NCI-H146 (cell line): ENCODE results near the gene SART1.
"Not testable (repeated sequence)": the region's sequence is repeated elsewhere in the genome, so short reads cannot be mapped to it uniquely, and the experiment has no call there.

Experiments
- DNase-seq: peaks from one replicate; lab custom pipeline; 2025; lab: John Stamatoyannopoulos, UW

SART1 gene

DNA sequence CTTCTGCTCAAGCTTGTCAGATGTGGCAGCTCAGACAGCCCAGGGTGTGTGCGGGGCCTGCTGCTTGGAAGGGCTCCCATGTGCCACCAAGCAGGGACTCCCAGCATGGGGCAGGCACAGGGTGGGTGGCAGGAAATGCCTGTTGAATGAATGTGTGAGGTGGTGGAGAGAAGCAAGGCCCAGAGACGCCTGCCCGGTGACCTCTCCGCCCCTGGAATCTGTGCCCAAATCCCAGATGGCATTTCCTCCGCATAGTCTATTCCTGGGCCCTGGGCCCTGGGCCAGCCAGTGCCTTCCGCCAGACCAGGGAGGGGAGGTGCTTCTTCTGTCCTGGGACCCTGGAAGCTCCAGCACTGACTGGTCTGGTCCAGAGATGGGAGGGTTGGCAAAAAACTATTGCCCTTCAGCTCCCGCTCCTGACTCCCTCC, 53.9 kb downstream of the SART1 start:
- DNase-seq, result no peak

DNA sequence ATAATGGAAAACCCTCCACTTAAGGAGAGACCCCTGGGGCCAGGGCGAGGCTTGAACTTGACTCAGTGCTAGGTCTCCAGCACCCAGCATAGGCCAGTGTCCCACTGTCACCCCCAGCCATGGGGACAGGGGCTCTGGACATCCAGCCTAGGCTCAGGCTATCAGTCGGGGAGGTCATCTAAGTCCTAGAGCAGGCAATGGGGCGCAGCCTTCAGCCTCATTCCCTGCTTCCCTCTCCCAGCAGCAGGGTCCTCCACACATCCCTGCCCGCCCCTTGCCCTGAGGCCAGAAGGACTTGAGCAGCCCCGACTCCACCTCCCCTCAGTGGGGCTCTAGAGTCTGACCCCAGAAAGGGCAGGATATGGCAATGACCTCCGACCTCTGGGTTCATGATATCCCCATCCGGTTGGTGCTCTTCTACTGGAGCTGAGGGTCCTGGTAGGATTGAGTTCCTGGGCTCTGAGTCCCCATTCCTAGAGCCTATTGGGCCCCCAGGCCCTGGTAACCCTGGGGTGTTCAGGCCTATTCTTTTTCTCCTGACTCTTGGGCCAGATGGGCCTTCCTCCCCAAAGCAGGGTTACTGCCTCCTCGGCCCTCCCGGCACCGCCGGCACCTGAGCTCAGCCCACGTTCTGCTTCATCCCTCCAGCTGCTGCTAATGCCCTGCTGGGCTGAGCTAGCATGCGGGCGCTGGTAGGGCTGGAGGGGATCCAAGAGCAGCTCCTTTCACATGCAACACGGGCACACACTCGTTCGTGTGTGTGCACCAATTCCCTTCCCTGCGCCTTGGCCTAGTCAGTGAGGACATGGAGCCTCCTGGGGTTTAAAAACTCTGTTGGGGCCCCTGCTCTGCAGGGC, 54.6 kb downstream of the SART1 start:
- DNase-seq, result no peak

DNA sequence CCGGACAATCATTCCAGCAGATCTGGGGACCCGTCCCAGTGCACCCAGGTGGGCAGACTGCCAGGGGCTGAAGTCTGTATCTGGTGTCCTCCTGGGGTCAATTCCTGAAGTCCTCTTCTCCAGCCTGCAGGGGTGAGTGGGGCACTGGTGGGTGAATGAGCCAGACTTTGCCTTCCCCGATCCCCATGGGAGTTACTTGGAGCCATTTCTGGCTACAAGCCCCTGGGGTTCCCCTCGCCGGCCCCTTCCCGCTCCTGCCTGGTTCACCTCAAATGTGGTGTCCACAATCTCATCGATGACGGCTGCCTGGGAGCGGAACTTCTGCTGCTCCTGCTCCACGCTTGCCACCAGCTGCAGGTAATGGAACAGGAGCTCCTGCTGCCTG, 55.3 kb downstream of the SART1 start:
- no peak for DNase-seq

DNA sequence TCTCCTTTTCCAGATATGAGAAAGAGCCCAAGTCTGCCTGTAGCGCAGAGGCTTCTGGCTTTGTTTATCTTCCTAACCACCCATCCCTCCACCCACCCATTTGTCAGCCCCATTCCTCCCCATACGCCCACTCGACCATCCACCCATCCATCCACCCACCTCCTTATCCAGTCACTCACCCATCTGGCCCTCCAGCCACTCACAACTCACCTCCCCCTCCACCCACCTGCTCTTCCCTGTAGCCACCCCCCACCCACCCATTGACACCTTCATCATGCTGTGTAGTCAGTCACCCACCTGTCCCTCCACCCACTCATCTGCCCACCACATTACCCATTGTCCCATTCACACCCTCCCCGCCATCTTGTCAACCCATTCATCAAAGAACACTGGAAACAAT, 55.8 kb downstream of the SART1 start:
- DNase-seq, result peak; percentile 14

DNA sequence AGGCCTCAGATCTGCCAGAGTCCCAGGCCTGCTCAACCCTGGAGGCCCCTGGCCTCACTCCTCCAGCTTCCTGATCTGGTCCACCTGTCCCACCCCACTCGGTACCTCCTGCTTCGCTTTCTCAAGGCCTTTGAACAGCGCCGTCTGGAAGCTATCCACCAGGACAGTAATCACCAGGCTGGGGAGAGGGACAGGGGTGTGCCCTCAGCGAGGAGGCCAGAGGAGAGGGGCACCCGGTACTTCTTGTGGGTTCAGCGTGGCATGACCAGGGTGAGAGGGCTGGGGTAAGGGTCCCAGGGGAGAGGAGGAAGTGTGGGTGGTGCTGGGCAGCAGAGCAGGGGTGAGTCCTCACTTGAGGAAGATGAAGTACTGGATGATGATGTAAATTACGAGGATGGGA, 58.7 kb downstream of the SART1 start:
- no peak for DNase-seq

DNA sequence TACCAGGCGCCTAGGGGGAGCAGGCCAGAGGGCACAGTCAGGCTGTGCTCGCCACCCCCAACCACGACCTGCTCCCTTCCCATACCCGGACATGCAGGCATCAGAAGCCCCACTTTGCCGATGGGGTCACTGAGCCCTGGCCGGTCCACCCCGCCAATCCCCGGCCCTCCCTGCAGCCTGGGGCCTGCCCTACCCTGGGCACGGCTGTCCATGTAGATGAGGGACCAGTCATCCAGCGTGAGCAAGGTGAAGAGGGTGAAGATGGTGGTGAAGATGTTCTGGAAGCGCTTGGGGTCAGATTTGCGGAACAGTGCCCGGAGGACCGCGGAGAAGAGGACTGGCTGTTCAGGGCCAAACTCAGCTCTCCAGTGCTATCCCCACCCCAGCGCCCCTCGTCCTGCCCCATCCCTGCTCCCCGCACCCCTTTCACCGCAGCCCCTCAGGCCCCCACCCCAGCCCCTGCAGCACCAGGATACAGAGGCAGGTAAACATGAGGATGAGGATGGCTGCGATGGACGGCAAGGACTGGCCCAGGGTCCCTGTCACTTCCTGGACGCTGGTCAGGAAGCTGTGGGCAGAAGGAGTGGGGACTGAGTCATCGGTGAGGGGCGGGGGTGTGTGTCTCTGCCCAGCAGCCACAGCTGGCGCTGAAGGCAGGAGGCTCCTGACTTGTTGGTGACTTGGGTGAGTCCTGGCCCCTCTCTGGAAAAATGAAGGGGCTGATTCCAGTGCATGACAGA, 59.3 kb downstream of the SART1 start:
- no peak for DNase-seq

DNA sequence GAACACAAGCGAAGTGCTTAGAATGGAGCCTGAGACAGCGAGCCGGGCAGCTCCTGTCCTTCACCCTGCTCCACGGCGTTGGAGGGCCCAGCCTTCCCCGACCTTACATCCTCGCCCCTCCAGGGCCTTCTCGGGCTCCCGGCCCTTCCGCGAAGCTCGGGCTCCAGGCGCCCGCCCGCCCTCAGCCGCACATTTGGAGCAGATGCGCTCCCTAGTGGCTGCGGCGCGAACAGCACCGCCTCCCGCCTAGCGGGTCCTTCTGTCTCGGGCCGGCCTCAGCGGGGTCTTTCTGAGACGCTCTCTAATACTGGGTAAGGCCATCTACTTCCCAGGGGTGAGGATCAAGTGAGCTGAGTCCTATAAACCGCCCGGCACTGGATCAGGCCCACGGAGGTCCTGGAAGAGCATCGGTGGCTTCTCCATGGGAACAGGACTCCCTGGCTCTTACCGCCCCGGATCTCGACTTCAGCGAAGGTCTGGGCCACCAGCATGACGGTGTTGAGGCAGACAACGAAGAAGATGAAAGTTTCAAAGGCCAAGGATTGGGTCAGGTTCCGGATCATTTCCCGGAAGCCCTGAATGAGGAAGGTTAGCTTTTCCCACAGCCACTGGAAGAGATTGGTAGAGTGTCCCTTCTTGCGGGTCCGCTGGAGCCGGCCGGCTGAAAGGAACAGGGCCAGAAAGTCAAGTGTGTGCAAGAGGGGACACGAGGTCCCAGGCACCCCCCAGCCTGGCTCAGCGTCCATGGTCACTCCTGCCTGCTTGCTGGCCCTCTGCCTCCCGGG, 61.1 kb downstream of the SART1 start:
- DNase-seq, result peak; percentile 68

DNA sequence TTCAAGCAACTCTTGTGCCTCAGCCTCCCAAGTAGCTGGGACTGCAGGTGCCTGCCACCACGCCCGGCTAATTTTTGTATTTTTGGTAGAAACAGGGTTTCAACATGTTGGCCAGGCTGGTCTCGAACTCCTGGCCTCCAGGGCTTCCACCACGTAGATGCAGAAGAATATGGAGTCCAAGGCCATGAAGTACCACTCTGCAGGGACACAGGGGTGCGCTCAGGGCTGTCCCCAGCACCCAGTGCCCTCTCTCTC, 61.6 kb downstream of the SART1 start:
- DNase-seq, result not testable (repeated sequence)

DNA sequence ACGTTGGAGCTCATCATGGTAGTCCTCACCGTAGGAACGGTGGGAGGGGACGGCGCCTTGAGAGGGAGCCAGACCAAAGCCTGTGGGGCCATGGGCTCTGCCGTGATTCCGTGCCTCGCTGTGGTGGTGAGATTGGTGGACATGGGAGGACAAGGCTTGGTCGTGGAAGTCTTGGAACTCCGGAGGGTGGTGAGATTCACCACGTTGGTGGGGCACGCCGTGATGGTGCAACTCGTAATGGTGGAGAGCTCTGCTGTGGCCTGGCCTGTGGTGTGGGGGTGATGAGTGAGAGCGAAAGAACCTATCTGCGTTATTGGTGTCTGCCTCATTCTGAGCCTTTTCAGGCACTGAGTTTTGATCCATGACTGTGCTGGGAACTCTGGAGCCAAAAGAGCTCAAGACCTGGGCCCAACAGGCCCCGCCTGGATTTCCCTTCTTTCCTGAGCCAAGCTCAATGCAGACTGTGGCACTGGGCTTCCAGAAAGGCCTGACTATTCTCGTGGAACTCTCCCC, 64.5 kb downstream of the SART1 start, which contains the start of gene CATSPER1:
Gene CATSPER1, minus strand, starts transcription at position 463 of the 513 bp plus-strand sequence. Its CDS starts 100 bp downstream, at position 363.
- DNase-seq, result no peak
